Thymus (tissue), 11 donors: ENCODE data around the gene PDE6D. TPM values are rescaled to one million over a fixed set of nuclear protein-coding genes. Genes with fewer than 3 reads are reported as not detected.

Experiments used
- DNase-seq, 9 donors: peaks; one replicate each; pipeline ENCODE4 v3.0.0-alpha.2; 2013; ENCODE audit warnings: low spot score in 9 of 9, low read depth in 6 of 9, missing footprints in 1 of 9
- H3K27ac ChIP-seq, 2 donors: one replicate each; pipeline ENCODE4 v1.5.1; 2013; ENCODE audit warnings: control low read depth in 1 of 2, low read depth in 1 of 2, low read length in 1 of 2, mild to moderate bottlenecking in 1 of 2, moderate library complexity in 1 of 2
- H3K27me3 ChIP-seq, 2 donors: one replicate each; pipeline ENCODE4 v1.5.1; 2013; ENCODE audit warnings: low read length in 1 of 2; ENCODE audit not compliant: control insufficient read depth in 2 of 2, insufficient read depth in 1 of 2
- H3K36me3 ChIP-seq, 2 donors: one replicate each; pipeline ENCODE4 v1.5.1; 2013; ENCODE audit warnings: low read length in 1 of 2, mild to moderate bottlenecking in 1 of 2, moderate library complexity in 1 of 2; ENCODE audit not compliant: control insufficient read depth in 2 of 2, insufficient read depth in 2 of 2
- H3K4me1 ChIP-seq, 2 donors: one replicate each; pipeline ENCODE4 v1.5.1; 2013; ENCODE audit warnings: low read length in 2 of 2; ENCODE audit not compliant: control insufficient read depth in 2 of 2, insufficient read depth in 2 of 2
- H3K4me3 ChIP-seq, 2 donors: one replicate each; pipeline ENCODE4 v1.5.1; 2013; ENCODE audit warnings: low read length in 2 of 2, control low read depth in 1 of 2, mild to moderate bottlenecking in 1 of 2
- H3K9me3 ChIP-seq, 2 donors: one replicate each; pipeline ENCODE4 v1.5.1; 2013; ENCODE audit warnings: low read length in 1 of 2, mild to moderate bottlenecking in 1 of 2; ENCODE audit not compliant: control insufficient read depth in 2 of 2, insufficient read depth in 1 of 2
- WGBS: extraction: QIAGEN DNeasy Blood & Tissue Kit; methylation state at CpG from one replicate; pipeline ENCODE4 v1.1.7; 2013; 5-methylcytosine and 5-hydroxymethylcytosine counted together
- polyA plus RNA-seq: library from polyadenylated mRNA; stranded (reverse); fragments of 200-250 nt; gene quantifications from one replicate; pipeline ENCODE4 v1.2.3, GENCODE V29; 2013
- total RNA-seq: library from RNA; stranded (reverse); fragments of 120-200 nt; gene quantifications from one replicate; pipeline ENCODE4 v1.2.4, GENCODE V29; 2013
- donor health status: healthy.

The PDE6D gene
- total and polyA plus RNA-seq, 2 donors: 44.2 to 46.2 TPM

DNA sequence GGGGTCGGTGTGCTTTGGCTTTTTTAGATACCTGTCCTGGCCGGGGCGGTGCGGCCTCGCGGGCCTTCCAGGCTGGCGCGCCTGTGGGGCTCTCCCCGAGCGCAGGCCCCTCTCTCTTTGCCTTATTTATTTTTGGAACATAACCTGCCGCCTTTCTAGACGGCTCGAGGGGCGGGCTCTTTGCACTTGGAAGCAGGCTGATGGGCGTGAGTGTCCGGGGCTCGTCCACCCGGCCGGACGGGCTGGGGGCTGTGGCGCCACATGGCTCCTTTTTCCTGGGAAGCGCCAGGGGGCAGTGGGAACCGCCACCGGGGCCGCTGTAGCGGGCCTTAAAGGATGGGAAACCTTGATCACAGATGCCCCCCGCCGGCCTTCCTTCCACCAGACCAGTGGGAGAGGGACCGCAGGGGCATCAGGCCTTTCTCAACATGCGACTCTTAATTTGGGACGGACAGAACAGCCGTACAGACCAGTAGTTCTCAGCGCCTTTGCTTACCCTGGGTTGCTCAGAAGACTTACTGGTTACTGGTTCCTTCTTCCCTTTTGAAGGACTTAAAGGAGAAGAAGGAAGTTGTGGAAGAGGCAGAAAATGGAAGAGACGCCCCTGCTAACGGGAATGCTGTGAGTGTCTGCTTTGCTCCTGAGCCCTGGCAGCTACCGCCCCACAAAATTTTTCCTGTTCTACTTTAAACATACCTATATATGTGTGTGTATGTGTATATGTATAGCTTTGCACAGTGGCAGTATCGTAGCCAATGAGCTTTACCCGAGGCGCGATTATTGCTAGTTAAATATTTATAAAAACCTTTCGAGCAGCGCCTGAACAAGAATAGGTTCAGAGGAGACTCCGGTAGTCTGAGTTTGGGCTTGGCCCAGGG lies 70.0 kb downstream of the PDE6D start:
- WGBS: 1% methylated on average over 43 of the region's 43 CpGs
- peak overlapping the region; percentile 95 to 99 for H3K4me3 ChIP-seq
- H3K4me1 ChIP-seq: peaks cover 16 to 36% of the 10 kb centered on the region in 2 donors
- H3K27me3 ChIP-seq: no peaks in the 10 kb centered on the region
- H3K27ac ChIP-seq: peak overlapping the region; percentile 79 to 99
- H3K36me3 ChIP-seq: peaks cover 33 to 49% of the 10 kb centered on the region in 2 donors
- H3K9me3 ChIP-seq: no peaks in the 10 kb centered on the region
- DNase-seq: peak in 1 of 9 donors; percentile 39

DNA sequence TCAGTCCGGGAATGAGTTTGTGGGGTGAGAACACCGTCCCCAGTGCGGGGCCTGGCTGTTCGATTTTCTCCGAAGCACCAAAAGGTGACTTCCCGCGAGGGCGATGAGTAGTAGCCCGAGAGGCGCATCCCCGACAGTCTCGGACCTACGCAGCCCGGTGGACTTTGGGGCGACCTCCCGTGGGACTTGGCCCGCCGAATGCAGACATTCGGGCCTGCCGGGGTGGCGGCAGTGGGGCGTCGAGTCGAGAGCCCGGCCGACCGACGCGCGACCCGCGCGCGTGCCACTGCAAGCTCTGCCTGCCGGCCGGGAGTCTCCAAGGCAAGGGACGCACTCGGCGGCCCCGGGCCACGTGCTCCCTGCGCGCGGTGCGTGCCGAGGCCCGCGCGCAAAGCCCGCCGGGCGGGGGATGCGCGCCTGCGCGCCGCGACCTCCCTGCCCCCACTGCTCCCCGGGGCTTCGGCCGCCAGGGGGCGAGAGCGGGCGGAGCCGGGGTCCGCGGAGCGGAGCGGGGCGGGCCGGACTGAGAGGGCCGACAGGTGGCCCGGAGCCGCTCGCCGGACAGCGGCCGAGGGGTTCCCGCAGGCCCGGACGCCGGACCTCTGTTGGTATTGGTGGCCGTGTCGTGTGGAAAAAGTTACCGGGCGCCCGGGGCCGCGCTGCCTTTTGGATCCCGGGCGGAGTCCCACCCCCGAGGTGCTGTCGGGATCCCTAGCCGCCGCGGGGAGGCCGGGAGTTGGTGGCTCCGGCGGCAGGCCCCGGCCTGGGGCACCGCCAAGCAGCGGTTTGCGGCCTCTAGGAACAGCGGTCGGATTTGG lies 70.9 kb downstream of the PDE6D start:
- Histone ChIP-seq H3K4me1 (peaks cover 19 to 42% of the 10 kb centered on the region in 2 donors), H3K4me3 (peak overlapping the region; percentile 95 to 99), H3K9me3 (no peaks in the 10 kb centered on the region), H3K27ac (peak overlapping the region; percentile 84 to 99), H3K36me3 (peaks cover 29 to 46% of the 10 kb centered on the region in 2 donors), H3K27me3 (no peaks in the 10 kb centered on the region)
- under 1% methylated on average over 105 of the region's 105 CpGs for WGBS
- peak in 7 of 9 donors; percentile 72 to 92 (median 82) for DNase-seq

DNA sequence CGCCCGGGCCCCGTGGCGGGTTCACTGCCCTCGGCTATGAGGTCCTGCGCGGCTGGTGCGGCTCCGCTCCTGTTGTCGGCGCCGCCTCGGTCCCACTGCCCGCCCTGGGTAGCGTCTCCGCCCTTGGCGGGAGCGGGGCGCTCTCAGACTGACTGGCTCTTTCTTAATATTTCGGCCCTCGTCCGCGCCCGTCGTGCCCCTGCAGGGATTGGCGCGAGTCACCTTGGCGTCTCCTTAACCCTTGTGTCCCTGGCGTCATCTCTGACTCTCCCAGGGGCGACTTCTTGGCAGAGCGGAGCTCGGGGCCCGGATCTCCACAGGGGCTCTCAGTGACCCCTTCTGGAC lies 71.5 kb downstream of the PDE6D start:
- Histone ChIP-seq H3K4me3 (peak overlapping the region; percentile 73 to 99), H3K9me3 (no peaks in the 10 kb centered on the region), H3K36me3 (peaks cover 26 to 41% of the 10 kb centered on the region in 2 donors), H3K4me1 (peaks cover 19 to 41% of the 10 kb centered on the region in 2 donors), H3K27ac (peak overlapping the region; percentile 84 to 99), H3K27me3 (no peaks in the 10 kb centered on the region)
- DNase-seq: no peak
- WGBS: under 1% methylated on average over 33 of the region's 33 CpGs

DNA sequence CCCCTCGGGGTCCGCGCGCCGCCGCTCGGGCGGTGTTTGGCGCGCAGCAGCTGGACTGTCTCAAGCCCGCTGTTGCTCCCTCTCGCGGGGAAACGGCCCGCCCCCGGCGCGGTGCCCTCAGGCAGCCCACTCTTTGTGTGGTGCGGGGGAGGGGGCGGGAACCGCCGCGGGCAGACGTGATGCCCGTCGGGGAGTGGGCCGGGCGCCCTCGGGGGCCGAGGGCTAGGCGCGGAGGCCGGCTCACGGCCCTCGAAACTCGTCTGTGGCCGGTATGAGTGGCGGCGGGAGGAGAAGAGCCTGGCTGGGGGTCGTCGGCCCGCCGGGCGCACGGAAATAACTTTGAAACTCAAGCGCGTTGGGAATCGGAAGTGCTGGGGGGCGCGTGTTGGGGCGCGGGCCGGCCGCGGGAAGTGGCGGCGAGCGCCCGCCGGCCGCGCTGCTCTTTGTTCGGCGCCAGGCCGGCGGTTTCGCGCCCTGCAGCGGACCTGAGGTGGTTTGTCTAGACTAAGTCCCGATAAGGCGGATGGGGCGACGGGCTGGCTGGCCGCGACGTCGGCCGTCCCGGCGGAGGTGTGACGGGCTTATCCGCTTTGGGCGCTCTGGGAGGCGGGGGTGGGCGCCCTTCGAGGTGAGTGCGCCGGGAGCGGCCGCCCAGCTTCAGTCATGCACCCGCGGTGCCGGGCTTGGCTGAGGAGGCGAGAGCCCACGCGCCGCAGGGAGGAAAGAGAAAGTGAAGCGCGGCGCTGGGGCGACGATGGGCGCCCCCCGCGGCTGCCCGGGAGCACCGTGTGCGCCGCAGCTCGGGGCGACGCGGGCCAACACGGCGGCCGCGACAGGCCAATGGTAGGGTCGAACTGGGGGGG lies 72.1 kb downstream of the PDE6D start:
- peaks cover 19 to 35% of the 10 kb centered on the region in 2 donors for H3K4me1 ChIP-seq
- DNase-seq: peak in 3 of 9 donors; percentile 54 to 72 (median 59)
- H3K4me3 ChIP-seq: peak overlapping the region; percentile 73 to 99
- no peaks in the 10 kb centered on the region for H3K9me3 ChIP-seq
- peaks cover 21 to 35% of the 10 kb centered on the region in 2 donors for H3K36me3 ChIP-seq
- under 1% methylated on average over 118 of the region's 118 CpGs for WGBS
- H3K27ac ChIP-seq: peak overlapping the region; percentile 84 to 99
- no peaks in the 10 kb centered on the region for H3K27me3 ChIP-seq

DNA sequence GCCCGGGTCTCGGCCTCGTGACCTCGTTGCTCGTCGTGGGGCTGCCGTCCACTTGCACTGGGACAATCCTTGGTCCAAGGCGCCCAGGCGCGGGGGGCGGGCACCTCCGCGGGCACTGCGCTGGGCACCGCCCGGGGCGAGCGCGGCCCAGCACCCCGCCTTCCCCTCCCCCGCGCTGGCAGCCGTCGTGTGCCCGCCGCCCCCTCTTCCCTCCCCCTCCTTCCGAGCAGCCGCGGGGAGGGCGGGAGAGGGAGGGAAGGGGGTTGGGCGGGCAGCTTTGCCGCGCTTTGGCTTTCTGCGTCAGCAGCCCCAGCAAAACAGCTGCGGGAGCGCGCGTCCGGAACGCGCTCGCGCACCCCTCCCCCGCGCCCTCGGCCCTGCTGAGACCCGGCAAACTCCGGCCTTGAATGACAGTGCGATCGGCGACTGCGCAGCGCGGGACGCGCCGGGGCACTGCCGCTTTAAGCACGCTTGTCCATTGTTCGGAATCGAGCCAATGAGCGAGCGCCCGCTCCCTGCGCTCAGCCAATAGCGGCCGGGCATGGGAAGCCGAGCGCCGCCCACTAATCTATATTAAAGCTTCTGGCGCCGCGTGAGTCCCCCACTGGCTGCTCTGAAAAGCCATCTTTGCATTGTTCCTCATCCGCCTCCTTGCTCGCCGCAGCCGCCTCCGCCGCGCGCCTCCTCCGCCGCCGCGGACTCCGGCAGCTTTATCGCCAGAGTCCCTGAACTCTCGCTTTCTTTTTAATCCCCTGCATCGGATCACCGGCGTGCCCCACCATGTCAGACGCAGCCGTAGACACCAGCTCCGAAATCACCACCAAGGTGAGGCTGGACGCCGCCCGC lies 72.9 kb downstream of the PDE6D start, which contains the start of gene PTMA:
Gene PTMA (plus strand): TSS at position 599 of the 846 bp plus-strand sequence. CDS start 182 bp downstream, at position 781.
- Histone ChIP-seq H3K4me3 (peak within 1 kb of the TSS; percentile 73 to 99), H3K36me3 (peaks cover 14 to 30% of the 10 kb centered on the region in 2 donors), H3K27me3 (no peaks in the 10 kb centered on the region), H3K27ac (peak within 1 kb of the TSS; percentile 99 to 100), H3K4me1 (peaks cover 15 to 29% of the 10 kb centered on the region in 2 donors), H3K9me3 (no peaks in the 10 kb centered on the region)
- under 1% methylated on average over 96 of the region's 97 CpGs for WGBS
- peak; percentile 98 to 100 (median 99) for DNase-seq

DNA sequence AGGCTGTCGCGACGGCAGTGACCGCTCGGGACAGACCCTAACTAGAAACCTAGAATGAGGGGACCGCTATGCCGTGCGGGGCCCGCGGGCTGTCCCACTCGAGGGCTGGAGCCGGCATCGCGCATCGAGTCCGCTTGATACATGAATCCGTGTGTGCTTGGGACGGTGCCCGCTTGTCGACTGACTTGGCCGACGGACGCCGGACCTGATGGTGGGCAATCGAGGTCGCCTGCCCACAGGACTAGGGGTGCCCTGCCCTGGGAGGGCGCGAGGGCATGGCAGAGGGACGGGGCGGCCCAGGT lies 73.5 kb downstream of the PDE6D start:
- 3% methylated on average over 30 of the region's 30 CpGs for WGBS
- Histone ChIP-seq H3K36me3 (peaks cover 13 to 28% of the 10 kb centered on the region in 2 donors), H3K4me1 (peaks cover 14 to 28% of the 10 kb centered on the region in 2 donors), H3K4me3 (peak overlapping the region; percentile 67 to 99), H3K27ac (peak overlapping the region; percentile 99 to 100), H3K27me3 (no peaks in the 10 kb centered on the region), H3K9me3 (no peaks in the 10 kb centered on the region)
- peak in 2 of 9 donors; percentile 45 to 53 for DNase-seq

DNA sequence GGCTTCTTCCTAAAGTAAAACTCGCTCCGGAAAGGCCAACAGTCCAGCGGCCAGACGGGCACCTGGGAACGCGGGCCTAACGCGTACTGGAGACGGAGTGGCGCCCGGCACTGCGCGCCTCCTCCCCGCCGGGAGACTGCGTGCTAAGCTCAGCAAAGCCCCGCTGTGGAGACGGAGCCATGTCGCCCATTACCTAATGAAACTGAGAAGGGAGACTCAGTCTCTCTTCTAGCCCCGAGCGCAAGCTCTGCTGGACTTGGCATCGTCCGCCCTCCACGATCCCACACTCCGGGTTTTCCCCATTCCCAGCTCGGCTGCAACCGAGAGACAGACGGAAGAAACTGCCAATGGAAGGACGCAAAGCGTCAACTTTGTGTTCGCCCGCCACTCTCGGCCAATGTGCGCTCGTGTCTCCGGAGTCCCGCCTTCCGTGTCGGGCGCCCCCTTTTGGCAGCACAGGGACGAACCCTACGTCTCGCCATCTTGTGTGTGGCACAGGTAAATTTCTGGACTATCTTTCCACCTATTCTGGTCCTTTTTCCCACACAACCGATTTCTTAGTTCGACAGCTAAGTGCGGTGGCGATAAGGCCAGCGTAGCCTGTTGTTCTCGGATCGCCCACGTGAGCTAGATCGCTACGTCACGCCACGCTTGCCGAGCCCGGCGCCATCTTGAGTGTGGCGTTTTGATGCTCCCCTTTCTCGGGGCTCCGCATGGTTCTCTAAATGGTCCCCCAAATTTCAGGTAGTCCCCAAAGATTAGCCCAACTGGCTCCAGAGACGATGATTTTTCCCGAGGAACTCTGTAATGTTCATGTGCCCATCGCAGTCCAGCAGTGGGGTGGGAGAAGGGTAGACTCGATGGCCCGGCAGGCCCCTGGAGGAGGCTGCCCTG lies 74.1 kb downstream of the PDE6D start:
- H3K4me1 ChIP-seq: peaks cover 8 to 22% of the 10 kb centered on the region in 2 donors
- WGBS: under 1% methylated on average over 66 of the region's 66 CpGs

More for the DNA sequence above, 74.1 kb downstream of the PDE6D start:
- H3K27me3 ChIP-seq: no peaks in the 10 kb centered on the region
- peaks cover 7 to 22% of the 10 kb centered on the region in 2 donors for H3K36me3 ChIP-seq
- peak overlapping the region; percentile 67 to 99 for H3K4me3 ChIP-seq
- peak; percentile 94 to 99 (median 98) for DNase-seq
- H3K27ac ChIP-seq: peak overlapping the region; percentile 99 to 100
- no peaks in the 10 kb centered on the region for H3K9me3 ChIP-seq
